Choroid plexus epithelial cell (primary cell): ENCODE data around the gene GNB1L.
A peak's percentile ranks its signal among the peaks of the same experiment; 100 is the strongest.

Experiments
- DNase-seq: peaks from one replicate; pipeline ENCODE4 v3.0.0-alpha.2; 2010; ENCODE audit warnings: low read depth
- H3K4me3 ChIP-seq: 2 replicates; pipeline ENCODE4 v1.5.1; 2011; ENCODE audit warnings: low read depth, mild to moderate bottlenecking, control low read depth, low read length, moderate library complexity
- CTCF ChIP-seq: conservative IDR thresholded peaks from 2 replicates; pipeline ENCODE4 v1.5.1; 2011; ENCODE audit warnings: low read depth, mild to moderate bottlenecking, control low read depth, inconsistent platforms, low read length, moderate library complexity

Gene GNB1L

GRCh38 chr22:19831016-19831415 is 23.7 kb downstream of the GNB1L start:
- TF ChIP-seq CTCF, result no peak
- DNase-seq, result no peak
- no peak overlapping the region for H3K4me3 ChIP-seq

GRCh38 chr22:19828035-19828401 is 26.7 kb downstream of the GNB1L start:
- no peak overlapping the region for H3K4me3 ChIP-seq
- DNase-seq, result no peak
- no peak for TF ChIP-seq CTCF

- no peak for TF ChIP-seq CTCF
- no peak overlapping the region for H3K4me3 ChIP-seq
- DNase-seq, result peak; percentile 9
Measured at GRCh38 chr22:19827341-19828034, 27.2 kb downstream of the GNB1L start.

- no peak for DNase-seq
- H3K4me3 ChIP-seq, result no peak overlapping the region
- TF ChIP-seq CTCF, result no peak
Measured at GRCh38 chr22:19826619-19826950, 28.1 kb downstream of the GNB1L start.

- no peak for DNase-seq
- no peak overlapping the region for H3K4me3 ChIP-seq
- no peak for TF ChIP-seq CTCF
Measured at GRCh38 chr22:19825904-19826618, 28.6 kb downstream of the GNB1L start.

- no peak overlapping the region for H3K4me3 ChIP-seq
- DNase-seq, result no peak
- TF ChIP-seq CTCF, result no peak
Measured at GRCh38 chr22:19824926-19825339, 29.7 kb downstream of the GNB1L start.
